ENCODE results near the gene TMEM132E. TPM values are rescaled to one million over a fixed set of nuclear protein-coding genes. Genes with fewer than 3 reads are reported as not detected.

The TMEM132E gene
- total and polyA plus RNA-seq, 2 experiments from 2014 or later: 0.11 TPM; not detected in 1

GRCh38 chr17:34569591-34569990 is 9.8 kb upstream of the TMEM132E start:
- no peaks in the 10 kb centered on the region for H4K20me1 ChIP-seq (ENCODE audit: insufficient read depth)
- H3K4me3 ChIP-seq: no peak overlapping the region
- WGBS, 2 experiments (ENCODE audit: low coverage in 1 of 2, low lambda C conversion rate in 2 of 2, missing lambda C conversion rate in 2 of 2): 7 to 14% methylated on average over 2 of the region's 2 CpGs
- H3K27me3 ChIP-seq (replicated peaks; ENCODE audit: insufficient read depth): 0 out of 2 replicates have a peak, but pooled peaks cover 7% of the 10 kb centered on the region
- H3K27ac ChIP-seq: no peak overlapping the region
- no peak overlapping the region for H2AFZ ChIP-seq
- no peaks in the 10 kb centered on the region for H3K9me2 ChIP-seq (ENCODE audit: insufficient read depth)
- no peaks in the 10 kb centered on the region for H3K36me3 ChIP-seq (ENCODE audit: low read depth)
- no peaks in the 10 kb centered on the region for H3F3A ChIP-seq (ENCODE audit: insufficient read depth)
- H3K9ac ChIP-seq: no peak overlapping the region
- H3K9me3 ChIP-seq (ENCODE audit: low read depth): no peaks in the 10 kb centered on the region
- DNase-seq: no peak
- no peaks in the 10 kb centered on the region for H3K4me1 ChIP-seq (ENCODE audit: insufficient read depth)
- TF ChIP-seq EZH2 (IDR thresholded peaks at IDR 0.05; ENCODE audit: insufficient read depth, poor library complexity, severe bottlenecking) (no peak), EZH2phosphoT487 (IDR thresholded peaks at IDR 0.05; ENCODE audit: insufficient read depth, low read depth) (no peak)
- H3K4me2 ChIP-seq (ENCODE audit: unreplicated experiment): no peak overlapping the region
- H3K79me2 ChIP-seq (ENCODE audit: insufficient read depth): no peaks in the 10 kb centered on the region
- in situ Hi-C loops (cut with MboI): no loop called here

- Histone ChIP-seq H3K4me2 (ENCODE audit: unreplicated experiment) (no peak overlapping the region), H3K79me2 (ENCODE audit: insufficient read depth) (no peaks in the 10 kb centered on the region), H3K9ac (no peak overlapping the region), H3K9me3 (ENCODE audit: low read depth) (no peaks in the 10 kb centered on the region), H3K4me1 (ENCODE audit: insufficient read depth) (no peaks in the 10 kb centered on the region), H3K4me3 (no peak overlapping the region), H3K36me3 (ENCODE audit: low read depth) (no peaks in the 10 kb centered on the region), H3K27ac (no peak overlapping the region), H4K20me1 (ENCODE audit: insufficient read depth) (no peaks in the 10 kb centered on the region), H3F3A (ENCODE audit: insufficient read depth) (no peaks in the 10 kb centered on the region), H2AFZ (no peak overlapping the region), H3K27me3 (replicated peaks; ENCODE audit: insufficient read depth) (0 out of 2 replicates have a peak, but pooled peaks cover 13% of the 10 kb centered on the region), H3K9me2 (ENCODE audit: insufficient read depth) (no peaks in the 10 kb centered on the region)
- peak; percentile 3 for DNase-seq
- in situ Hi-C loops (cut with MboI): no loop called here
- 21 to 22% methylated on average over 2 of the region's 2 CpGs for WGBS, 2 experiments (ENCODE audit: low coverage in 1 of 2, low lambda C conversion rate in 2 of 2, missing lambda C conversion rate in 2 of 2)
- TF ChIP-seq EZH2 (IDR thresholded peaks at IDR 0.05; ENCODE audit: insufficient read depth, poor library complexity, severe bottlenecking) (no peak), EZH2phosphoT487 (IDR thresholded peaks at IDR 0.05; ENCODE audit: insufficient read depth, low read depth) (no peak)
These were observed 8.9 kb upstream of the TMEM132E start for GRCh38 chr17:34570506-34570905.

- in situ Hi-C loops (cut with MboI): no loop called here
- H3K79me2 ChIP-seq (ENCODE audit: insufficient read depth): no peaks in the 10 kb centered on the region
- H3K9me2 ChIP-seq (ENCODE audit: insufficient read depth): no peaks in the 10 kb centered on the region
These were observed 7.8 kb upstream of the TMEM132E start for GRCh38 chr17:34571428-34572130.

GRCh38 chr17:34572483-34572882 is 6.9 kb upstream of the TMEM132E start:
- no peak for TF ChIP-seq EZH2phosphoT487 (IDR thresholded peaks at IDR 0.05; ENCODE audit: insufficient read depth, low read depth)
- Histone ChIP-seq H3K4me2 (ENCODE audit: unreplicated experiment) (no peak overlapping the region), H3K79me2 (ENCODE audit: insufficient read depth) (no peaks in the 10 kb centered on the region), H3K4me1 (ENCODE audit: insufficient read depth) (no peaks in the 10 kb centered on the region), H3K4me3 (no peak overlapping the region), H3K27me3 (replicated peaks; ENCODE audit: insufficient read depth) (peaks cover 21% of the 10 kb centered on the region; the same call in 1 of the 2 replicates), H3K27ac (no peak overlapping the region), H3K9me2 (ENCODE audit: insufficient read depth) (no peaks in the 10 kb centered on the region), H4K20me1 (ENCODE audit: insufficient read depth) (no peaks in the 10 kb centered on the region), H3F3A (ENCODE audit: insufficient read depth) (no peaks in the 10 kb centered on the region), H3K9ac (no peak overlapping the region), H2AFZ (no peak overlapping the region), H3K36me3 (ENCODE audit: low read depth) (no peaks in the 10 kb centered on the region), H3K9me3 (ENCODE audit: low read depth) (no peaks in the 10 kb centered on the region)
- in situ Hi-C loops (cut with MboI): no loop called here
- DNase-seq: no peak
- WGBS, 2 experiments (ENCODE audit: low coverage in 1 of 2, low lambda C conversion rate in 2 of 2, missing lambda C conversion rate in 2 of 2): 43 to 50% methylated on average over 1 of the region's 1 CpG

More at GRCh38 chr17:34571428-34572130, 7.8 kb upstream of the TMEM132E start:
- Histone ChIP-seq H4K20me1 (ENCODE audit: insufficient read depth) (no peaks in the 10 kb centered on the region), H3K4me1 (ENCODE audit: insufficient read depth) (no peaks in the 10 kb centered on the region), H3K4me2 (ENCODE audit: unreplicated experiment) (no peak overlapping the region), H2AFZ (no peak overlapping the region), H3K9ac (no peak overlapping the region), H3K9me3 (ENCODE audit: low read depth) (no peaks in the 10 kb centered on the region), H3K27me3 (replicated peaks; ENCODE audit: insufficient read depth) (0 out of 2 replicates have a peak, but pooled peaks cover 13% of the 10 kb centered on the region), H3K4me3 (no peak overlapping the region), H3K27ac (no peak overlapping the region), H3K36me3 (ENCODE audit: low read depth) (no peaks in the 10 kb centered on the region), H3F3A (ENCODE audit: insufficient read depth) (no peaks in the 10 kb centered on the region)
- no peak for DNase-seq
- TF ChIP-seq EZH2 (IDR thresholded peaks at IDR 0.05; ENCODE audit: insufficient read depth, poor library complexity, severe bottlenecking) (no peak), EZH2phosphoT487 (IDR thresholded peaks at IDR 0.05; ENCODE audit: insufficient read depth, low read depth) (no peak)
- WGBS, 2 experiments (ENCODE audit: low coverage in 1 of 2, low lambda C conversion rate in 2 of 2, missing lambda C conversion rate in 2 of 2): 21 to 22% methylated on average over 11 to 12 of the region's 12 CpGs
